Measurements from ENCODE around the gene EMX1. TPM values are rescaled to one million over a fixed set of nuclear protein-coding genes. Genes with fewer than 3 reads are reported as not detected.
A peak's percentile ranks its signal among the peaks of the same experiment; 100 is the strongest.

Gene EMX1
- total RNA-seq, 2 experiments from 2014 or later: not detected

DNA sequence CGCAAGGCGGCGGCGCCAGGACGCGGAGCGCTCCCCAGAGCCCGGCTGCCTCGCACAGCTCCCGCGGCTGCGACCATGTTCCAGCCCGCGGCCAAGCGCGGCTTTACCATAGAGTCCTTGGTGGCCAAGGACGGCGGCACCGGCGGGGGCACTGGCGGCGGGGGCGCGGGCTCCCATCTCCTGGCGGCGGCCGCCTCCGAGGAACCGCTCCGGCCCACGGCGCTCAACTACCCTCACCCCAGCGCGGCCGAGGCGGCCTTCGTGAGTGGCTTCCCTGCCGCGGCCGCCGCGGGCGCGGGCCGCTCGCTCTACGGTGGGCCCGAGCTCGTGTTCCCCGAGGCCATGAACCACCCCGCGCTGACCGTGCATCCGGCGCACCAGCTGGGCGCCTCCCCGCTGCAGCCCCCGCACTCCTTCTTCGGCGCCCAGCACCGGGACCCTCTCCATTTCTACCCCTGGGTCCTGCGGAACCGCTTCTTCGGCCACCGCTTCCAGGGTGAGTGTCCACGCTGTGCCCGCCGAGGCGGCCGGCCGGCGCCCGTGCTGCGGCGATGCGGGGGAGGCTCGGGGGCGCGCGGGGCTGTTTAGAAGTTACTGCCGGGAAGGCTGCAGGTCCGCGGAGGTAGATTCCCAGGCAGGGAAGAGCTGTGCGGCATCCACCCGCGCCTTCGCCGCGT lies 696 bp downstream of the EMX1 start:
- DNase-seq: peak; percentile 34
- ATAC-seq: no peak
- POLR2A ChIA-PET: no interaction called here

DNA sequence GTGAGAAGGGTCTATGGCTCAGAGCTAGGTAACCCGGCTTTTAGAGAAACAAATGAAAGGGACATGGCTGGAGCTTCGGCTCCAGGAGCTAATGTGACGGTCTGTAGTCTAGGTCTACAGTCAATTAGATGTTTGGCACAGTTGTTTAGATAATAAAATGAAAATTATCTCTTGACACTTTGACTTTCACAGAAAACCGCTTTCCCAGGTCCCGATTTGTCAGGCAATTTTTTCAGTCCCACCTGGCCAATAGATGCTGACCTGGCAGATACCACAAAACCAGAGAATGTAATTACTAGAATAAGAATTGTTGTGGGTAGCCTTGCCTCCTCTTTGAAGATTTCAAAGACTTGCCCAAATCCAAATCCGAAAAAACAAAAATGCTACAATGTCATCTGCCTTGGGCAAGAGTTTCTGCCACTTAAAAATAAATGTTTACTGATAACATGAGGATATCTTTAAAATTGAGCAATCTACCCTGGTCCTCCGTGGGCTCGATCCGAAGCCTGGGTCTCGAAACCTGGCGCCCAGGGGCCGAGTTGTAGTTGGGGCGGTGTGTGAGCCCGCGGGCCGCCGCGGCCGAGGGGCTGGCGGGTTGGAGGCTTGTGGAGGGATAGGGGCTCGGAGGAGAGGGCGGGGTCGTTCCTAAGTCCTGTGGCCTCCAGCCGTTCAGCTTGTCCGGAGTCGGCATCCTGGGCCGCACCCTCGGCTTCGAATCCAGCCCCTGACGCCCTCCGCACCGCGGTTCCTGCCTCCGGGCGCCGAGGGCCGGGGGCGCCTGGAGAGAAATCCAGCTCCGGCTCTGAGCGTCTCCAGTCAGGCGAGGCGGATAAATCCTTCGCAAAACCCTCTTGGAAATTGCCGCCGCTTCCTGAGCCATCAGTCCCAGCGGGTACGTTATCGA lies 2.3 kb downstream of the EMX1 start:
- Mint-ChIP-seq H3K36me3 (ENCODE audit: low read depth) (no peaks in the 10 kb centered on the region), H3K27me3 (peaks cover 67% of the 10 kb centered on the region), H3K27ac (no peak overlapping the region), H3K4me1 (peaks cover 31% of the 10 kb centered on the region), H3K4me3 (no peak overlapping the region), H3K9me3 (ENCODE audit: low read depth) (no peaks in the 10 kb centered on the region)
- ChIA-PET CTCF (interaction anchor here (3.3 kb wide), 1 partner anchor 26 kb away, joined by 27 read pairs; no protein-coding TSS in a partner anchor), POLR2A (no interaction called here)
- ATAC-seq (no peak), DNase-seq (no peak)
- intact Hi-C loops (cut with DNase I, micrococcal nuclease): loop anchor here (5.0 kb wide), 2 partner anchors 57 to 772 kb away; partner anchors contain the start of gene CYP26B1 (in 2 of the 2)

More for the DNA sequence above, 696 bp downstream of the EMX1 start:
- Mint-ChIP-seq H3K4me1 (peaks cover 30% of the 10 kb centered on the region), H3K27ac (no peak overlapping the region), H3K4me3 (no peak overlapping the region), H3K27me3 (peaks cover 72% of the 10 kb centered on the region), H3K36me3 (ENCODE audit: low read depth) (no peaks in the 10 kb centered on the region), H3K9me3 (ENCODE audit: low read depth) (no peaks in the 10 kb centered on the region)
- intact Hi-C loops (cut with DNase I, micrococcal nuclease): loop anchor here in 1 of 2 experiments (1.0 to 5.0 kb wide), 5 partner anchors 55 to 771 kb away; partner anchors contain the start of genes CYP26B1, EGR4, RAB11FIP5 and SFXN5
- CTCF ChIA-PET: interaction anchor here (1.0 to 3.3 kb wide), 7 partner anchors 8 to 259 kb away, joined by 3 to 27 read pairs (median 4); partner anchors contain the start of gene SPR

- Mint-ChIP-seq H3K27me3 (peaks cover 64% of the 10 kb centered on the region), H3K9me3 (ENCODE audit: low read depth) (no peaks in the 10 kb centered on the region), H3K36me3 (ENCODE audit: low read depth) (no peaks in the 10 kb centered on the region), H3K4me1 (peaks cover 25% of the 10 kb centered on the region), H3K4me3 (no peak overlapping the region), H3K27ac (no peak overlapping the region)
- POLR2A ChIA-PET: no interaction called here
- ATAC-seq (peak; percentile 20), DNase-seq (peak; percentile 59)
- intact Hi-C loops (cut with DNase I, micrococcal nuclease): loop anchor here in 1 of 2 experiments (5.0 kb wide), 2 partner anchors 58 to 773 kb away; partner anchors contain the start of gene CYP26B1
- CTCF ChIA-PET: interaction anchor here (0.7 kb wide), 1 partner anchor 781 kb away, joined by 3 read pairs; no protein-coding TSS in a partner anchor
Observed at GRCh38 chr2:72920318-72921087, 3.2 kb downstream of the EMX1 start.

- no peaks in the 10 kb centered on the region for H3K9me3 Mint-ChIP-seq (ENCODE audit: low read depth)
- intact Hi-C loops (cut with DNase I, micrococcal nuclease): loop anchor here in 1 of 2 experiments (5.0 kb wide), 2 partner anchors 59 to 774 kb away; partner anchors contain the start of gene CYP26B1
- DNase-seq (no peak), ATAC-seq (no peak)
- H3K27ac Mint-ChIP-seq: no peak overlapping the region
- no peaks in the 10 kb centered on the region for H3K36me3 Mint-ChIP-seq (ENCODE audit: low read depth)
- POLR2A ChIA-PET: no interaction called here
- H3K4me3 Mint-ChIP-seq: no peak overlapping the region
- H3K4me1 Mint-ChIP-seq: peaks cover 22% of the 10 kb centered on the region
- H3K27me3 Mint-ChIP-seq: peaks cover 64% of the 10 kb centered on the region
- CTCF ChIA-PET: interaction anchor here (0.7 kb wide), 1 partner anchor 782 kb away, joined by 3 read pairs; no protein-coding TSS in a partner anchor
Observed at GRCh38 chr2:72921088-72921851, 4.0 kb downstream of the EMX1 start.

GRCh38 chr2:72921853-72922252 lies 4.5 kb downstream of the EMX1 start:
- intact Hi-C loops (cut with DNase I, micrococcal nuclease): loop anchor here in 1 of 2 experiments (5.0 kb wide), 2 partner anchors 60 to 775 kb away; partner anchors contain the start of gene CYP26B1
- POLR2A ChIA-PET: no interaction called here
- Mint-ChIP-seq H3K27me3 (peaks cover 58% of the 10 kb centered on the region), H3K27ac (no peak overlapping the region), H3K36me3 (ENCODE audit: low read depth) (no peaks in the 10 kb centered on the region), H3K4me3 (no peak overlapping the region), H3K4me1 (peaks cover 17% of the 10 kb centered on the region), H3K9me3 (ENCODE audit: low read depth) (no peaks in the 10 kb centered on the region)
- DNase-seq (no peak), ATAC-seq (no peak)
- CTCF ChIA-PET: no interaction called here

DNA sequence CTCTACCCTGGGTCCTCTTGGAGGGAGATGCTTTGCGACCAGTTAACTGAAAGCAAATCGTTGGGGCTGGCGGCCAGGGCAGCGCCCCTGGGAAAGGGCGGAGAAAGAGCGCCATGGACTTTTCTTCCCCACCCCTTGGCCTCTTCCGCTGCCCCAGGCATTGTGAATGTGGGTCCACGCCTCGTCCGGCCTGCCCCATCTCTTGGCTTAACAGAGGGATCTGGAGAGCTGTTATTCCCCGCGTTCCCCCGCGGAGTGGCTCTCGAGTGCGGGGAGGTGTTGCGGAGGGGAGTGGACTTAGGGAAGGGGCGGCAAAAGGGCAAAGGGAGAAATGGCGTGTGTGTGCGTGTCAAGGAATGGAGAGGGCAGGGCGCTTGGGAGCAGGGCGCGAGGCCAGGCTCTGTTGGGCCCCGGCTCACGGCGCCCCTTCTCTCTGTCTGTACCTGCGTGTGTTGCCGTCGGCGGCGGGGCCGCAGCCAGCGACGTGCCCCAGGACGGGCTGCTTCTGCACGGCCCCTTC lies 6.6 kb downstream of the EMX1 start:
- Mint-ChIP-seq H3K27me3 (peaks cover 50% of the 10 kb centered on the region), H3K27ac (no peak overlapping the region), H3K36me3 (ENCODE audit: low read depth) (no peaks in the 10 kb centered on the region), H3K4me3 (no peak overlapping the region), H3K4me1 (peaks cover 11% of the 10 kb centered on the region), H3K9me3 (ENCODE audit: low read depth) (no peaks in the 10 kb centered on the region)
- ChIA-PET POLR2A (no interaction called here), CTCF (interaction anchor here (0.5 kb wide), 1 partner anchor 776 kb away, joined by 3 read pairs; the partner anchor contains the start of gene CYP26B1)
- ATAC-seq (no peak), DNase-seq (no peak)
- intact Hi-C loops (cut with DNase I, micrococcal nuclease): loop anchor here in 1 of 2 experiments (5.0 kb wide), 2 partner anchors 62 to 777 kb away; partner anchors contain the start of gene CYP26B1

DNA sequence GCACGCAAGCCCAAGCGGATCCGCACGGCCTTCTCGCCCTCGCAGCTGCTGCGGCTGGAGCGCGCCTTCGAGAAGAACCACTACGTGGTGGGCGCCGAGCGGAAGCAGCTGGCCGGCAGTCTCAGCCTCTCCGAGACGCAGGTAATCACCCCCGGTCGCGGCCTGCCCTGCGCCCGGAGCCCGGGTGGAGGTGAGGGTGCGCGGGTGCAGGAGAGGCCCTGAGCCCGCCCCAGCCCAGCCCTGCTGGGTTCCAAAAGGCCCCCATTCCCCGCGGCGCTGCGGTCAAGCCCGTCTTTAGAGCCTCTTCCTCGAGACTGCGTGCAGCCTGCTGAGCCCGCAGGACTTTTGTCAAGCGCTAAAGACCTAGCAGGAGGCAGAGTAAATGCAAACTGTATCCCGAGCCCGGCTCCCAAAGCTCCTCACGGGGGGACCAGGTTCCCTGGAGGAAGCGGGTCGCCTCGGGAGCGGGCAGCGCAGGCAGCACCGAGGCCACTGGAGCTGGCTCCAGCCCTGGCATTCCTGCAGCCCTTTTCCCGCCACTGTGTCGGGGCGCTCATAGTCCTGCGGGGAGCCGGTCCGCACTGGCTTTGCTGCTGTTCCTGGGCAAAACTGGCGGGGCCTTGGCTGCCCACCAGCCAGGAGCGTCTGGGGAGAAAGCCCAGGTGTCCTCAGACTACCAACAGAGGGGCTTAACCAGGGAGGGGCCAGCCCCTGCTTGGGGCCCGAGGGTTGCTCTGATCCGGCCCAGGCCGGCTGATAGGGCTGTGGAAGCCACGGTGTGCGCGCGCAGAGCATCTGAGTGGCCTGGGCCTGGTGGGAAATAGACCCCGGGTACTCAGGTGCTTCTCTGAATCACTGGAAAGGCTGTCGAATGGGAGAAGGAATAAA lies 7.3 kb downstream of the EMX1 start:
- no peaks in the 10 kb centered on the region for H3K36me3 Mint-ChIP-seq (ENCODE audit: low read depth)
- ChIA-PET CTCF (no interaction called here), POLR2A (no interaction called here)
- peak; percentile 38 for DNase-seq
- peaks cover 43% of the 10 kb centered on the region for H3K27me3 Mint-ChIP-seq
- H3K27ac Mint-ChIP-seq: no peak overlapping the region
- H3K4me1 Mint-ChIP-seq: peaks cover 7% of the 10 kb centered on the region
- no peaks in the 10 kb centered on the region for H3K9me3 Mint-ChIP-seq (ENCODE audit: low read depth)
- no peak overlapping the region for H3K4me3 Mint-ChIP-seq
- peak; percentile 13 for ATAC-seq
- intact Hi-C loops (cut with DNase I, micrococcal nuclease): loop anchor here in 1 of 2 experiments (5.0 kb wide), 2 partner anchors 62 to 777 kb away; partner anchors contain the start of gene CYP26B1

DNA sequence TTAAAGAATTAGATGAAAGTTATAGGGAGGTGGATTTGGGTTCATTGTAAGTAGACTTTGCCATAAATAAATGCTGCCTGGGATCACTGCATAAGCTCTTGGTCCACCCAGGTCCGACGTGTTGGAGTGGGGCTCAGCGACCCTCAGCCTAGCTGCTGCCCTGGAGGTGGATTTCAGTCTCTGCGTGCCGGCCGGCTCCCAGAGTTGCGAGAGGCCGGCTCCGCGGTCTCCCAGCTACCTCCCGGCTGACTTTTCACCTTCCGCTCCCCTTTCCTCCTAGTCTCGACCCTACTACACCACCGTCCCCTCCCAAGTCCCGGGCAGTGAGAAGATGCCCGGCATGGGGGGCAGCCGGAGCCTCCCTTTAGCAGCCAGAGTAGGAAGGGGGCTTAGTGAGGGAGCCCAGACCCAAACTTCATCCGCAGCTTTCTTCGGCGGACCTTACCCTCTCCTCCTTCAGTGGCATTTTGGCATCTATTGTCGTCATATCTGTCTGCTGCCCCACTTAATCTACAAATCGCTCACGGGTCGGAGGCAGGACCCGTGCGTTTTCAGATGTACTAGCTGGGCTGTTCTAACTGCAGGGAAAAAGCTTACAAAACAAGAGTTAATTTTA lies 8.1 kb downstream of the EMX1 start:
- H3K4me3 Mint-ChIP-seq: no peak overlapping the region
- CTCF ChIA-PET: interaction anchor here (0.7 to 2.4 kb wide), 7 partner anchors 8 to 130 kb away, joined by 3 to 12 read pairs (median 5); partner anchors contain the start of gene EMX1

GRCh38 chr2:72926368-72926767 lies 9.0 kb downstream of the EMX1 start:
- CTCF ChIA-PET: interaction anchor here (0.7 to 2.4 kb wide), 8 partner anchors 9 to 129 kb away, joined by 3 to 12 read pairs (median 4); partner anchors contain the start of gene EMX1

More for the DNA sequence above, 8.1 kb downstream of the EMX1 start:
- Mint-ChIP-seq H3K36me3 (ENCODE audit: low read depth) (no peaks in the 10 kb centered on the region), H3K9me3 (ENCODE audit: low read depth) (no peaks in the 10 kb centered on the region), H3K27ac (no peak overlapping the region), H3K4me1 (peaks cover 5% of the 10 kb centered on the region), H3K27me3 (peaks cover 39% of the 10 kb centered on the region)
- no peak for DNase-seq
- ATAC-seq: no peak
- intact Hi-C loops (cut with DNase I, micrococcal nuclease): no loop called here
- POLR2A ChIA-PET: no interaction called here

More at GRCh38 chr2:72926368-72926767, 9.0 kb downstream of the EMX1 start:
- POLR2A ChIA-PET: no interaction called here
- Mint-ChIP-seq H3K4me1 (peaks cover 4% of the 10 kb centered on the region), H3K9me3 (ENCODE audit: low read depth) (no peaks in the 10 kb centered on the region), H3K4me3 (no peak overlapping the region), H3K36me3 (ENCODE audit: low read depth) (no peaks in the 10 kb centered on the region), H3K27me3 (peaks cover 37% of the 10 kb centered on the region), H3K27ac (no peak overlapping the region)
- intact Hi-C loops (cut with DNase I, micrococcal nuclease): no loop called here
- DNase-seq (no peak), ATAC-seq (no peak)
